Measurements from ENCODE around the gene P2RX5. TPM values are rescaled to one million over a fixed set of nuclear protein-coding genes. Genes with fewer than 3 reads are reported as not detected.

P2RX5 gene
- total and polyA plus RNA-seq, 10 donors, result 62.5 to 313 (median 152) TPM

DNA sequence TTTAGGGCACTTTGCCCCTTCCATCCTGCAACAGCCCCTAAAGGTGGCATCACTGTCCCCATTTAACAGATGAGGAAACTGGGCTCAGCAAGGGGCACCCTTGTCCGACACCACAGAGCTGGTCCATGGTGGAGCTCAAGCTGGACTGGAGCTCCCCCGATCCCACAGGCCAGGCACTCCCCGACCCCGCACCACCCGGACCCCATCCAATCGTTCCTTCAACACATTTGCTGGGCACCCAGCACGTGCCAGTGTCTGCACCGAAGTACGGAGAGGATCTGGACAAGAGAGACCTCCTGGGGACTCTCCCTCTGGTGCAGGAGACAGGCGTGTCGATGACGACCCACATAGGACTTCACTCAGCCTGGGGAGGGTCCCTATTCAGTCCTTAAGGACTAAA is 13.9 kb downstream of the P2RX5 start:
- 87 to 96% (median 92%) methylated on average over 11 to 12 of the region's 12 CpGs for WGBS, 5 donors
- H3K36me3 ChIP-seq, result peaks cover 0 to 67% (median 20%) of the 10 kb centered on the region in 6 donors
- H3K4me3 ChIP-seq, result no peak overlapping the region
- H3K27ac ChIP-seq, result peak overlapping the region in 2 of 8 donors; percentile 64 to 89
- TF ChIP-seq POLR2A (IDR thresholded peaks at IDR 0.05) (no peak), POLR2AphosphoS5 (IDR thresholded peaks at IDR 0.05) (peak in 1 of 3 donors; percentile 56)
- H3K4me1 ChIP-seq, result peaks cover 3 to 60% (median 33%) of the 10 kb centered on the region in 6 donors
- DNase-seq, result no peak
- H3K9me3 ChIP-seq, result no peaks in the 10 kb centered on the region
- intact Hi-C loops (cut with DNase I; ENCODE audit: low total_unique reads), result loop anchor here (10.0 kb wide), 1 partner anchor 53 kb away; no protein-coding TSS in a partner anchor
- peaks cover 0 to 12% (median 0%) of the 10 kb centered on the region in 7 donors for H3K27me3 ChIP-seq (replicated peaks in 1 of 7)

DNA sequence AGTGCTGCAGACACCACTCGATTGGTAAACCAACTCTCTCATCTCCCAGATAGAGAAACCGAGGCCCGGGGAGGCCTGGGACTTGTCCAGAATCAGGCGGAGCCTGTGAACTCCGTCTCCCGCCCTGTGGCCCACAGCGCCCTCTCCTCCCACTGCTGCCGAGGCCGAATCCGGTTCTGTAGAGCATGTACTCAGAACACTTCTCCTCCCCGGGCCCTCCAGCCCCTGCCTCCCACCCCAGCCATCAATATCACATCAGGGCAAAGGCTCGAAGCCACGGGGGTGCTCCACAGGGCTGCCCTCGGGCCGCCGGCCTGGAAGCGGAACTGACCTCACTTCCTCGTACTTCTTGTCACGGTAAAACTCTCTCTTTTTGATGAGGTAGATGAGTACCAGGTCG is 14.4 kb downstream of the P2RX5 start:
- peaks cover 3 to 60% (median 33%) of the 10 kb centered on the region in 6 donors for H3K4me1 ChIP-seq
- 66 to 78% (median 72%) methylated on average over 17 to 20 of the region's 20 CpGs for WGBS, 5 donors

DNA sequence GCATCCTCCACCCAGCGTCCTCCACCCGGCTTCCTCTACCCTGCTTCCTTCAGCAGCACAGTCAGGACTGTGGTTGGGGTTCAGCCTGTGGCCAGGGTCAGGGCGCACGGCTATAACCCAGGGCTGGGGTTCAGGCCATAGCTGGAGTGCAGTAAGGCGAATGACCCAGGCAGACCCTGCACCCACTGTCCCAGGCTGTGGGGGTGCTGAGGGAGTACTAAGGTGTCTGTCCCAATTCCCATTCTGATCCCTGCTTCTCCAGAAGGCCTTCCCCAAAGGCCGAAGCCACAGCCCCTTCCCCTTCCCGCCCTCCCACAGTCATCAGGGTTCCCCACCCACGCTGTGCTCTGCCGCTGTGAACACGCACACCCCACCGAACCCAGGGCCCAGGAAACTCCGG is 14.9 kb downstream of the P2RX5 start:
- Histone ChIP-seq H3K9me3 (no peaks in the 10 kb centered on the region), H3K27ac (peak overlapping the region in 2 of 8 donors; percentile 7 to 89), H3K4me1 (peaks cover 3 to 60% (median 33%) of the 10 kb centered on the region in 6 donors), H3K4me3 (no peak overlapping the region), H3K27me3 (replicated peaks in 1 of 7) (peaks cover 0 to 12% (median 0%) of the 10 kb centered on the region in 7 donors), H3K36me3 (peaks cover 0 to 77% (median 21%) of the 10 kb centered on the region in 6 donors)
- DNase-seq, result no peak
- TF ChIP-seq, protein P1, sequence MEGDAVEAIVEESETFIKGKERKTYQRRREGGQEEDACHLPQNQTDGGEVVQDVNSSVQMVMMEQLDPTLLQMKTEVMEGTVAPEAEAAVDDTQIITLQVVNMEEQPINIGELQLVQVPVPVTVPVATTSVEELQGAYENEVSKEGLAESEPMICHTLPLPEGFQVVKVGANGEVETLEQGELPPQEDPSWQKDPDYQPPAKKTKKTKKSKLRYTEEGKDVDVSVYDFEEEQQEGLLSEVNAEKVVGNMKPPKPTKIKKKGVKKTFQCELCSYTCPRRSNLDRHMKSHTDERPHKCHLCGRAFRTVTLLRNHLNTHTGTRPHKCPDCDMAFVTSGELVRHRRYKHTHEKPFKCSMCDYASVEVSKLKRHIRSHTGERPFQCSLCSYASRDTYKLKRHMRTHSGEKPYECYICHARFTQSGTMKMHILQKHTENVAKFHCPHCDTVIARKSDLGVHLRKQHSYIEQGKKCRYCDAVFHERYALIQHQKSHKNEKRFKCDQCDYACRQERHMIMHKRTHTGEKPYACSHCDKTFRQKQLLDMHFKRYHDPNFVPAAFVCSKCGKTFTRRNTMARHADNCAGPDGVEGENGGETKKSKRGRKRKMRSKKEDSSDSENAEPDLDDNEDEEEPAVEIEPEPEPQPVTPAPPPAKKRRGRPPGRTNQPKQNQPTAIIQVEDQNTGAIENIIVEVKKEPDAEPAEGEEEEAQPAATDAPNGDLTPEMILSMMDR (IDR thresholded peaks at IDR 0.05 in 8 of 11, conservative IDR thresholded peaks at IDR 0.05 in 3 of 11), result no peak
- TF ChIP-seq POLR2AphosphoS5 (IDR thresholded peaks at IDR 0.05), result peak in 1 of 3 donors; percentile 23
- WGBS, 5 donors, result 84 to 92% (median 90%) methylated on average over 11 to 12 of the region's 12 CpGs
- intact Hi-C loops (cut with DNase I; ENCODE audit: low total_unique reads), result loop anchor here (10.0 kb wide), 1 partner anchor 54 kb away; no protein-coding TSS in a partner anchor

More for the DNA sequence above, 14.4 kb downstream of the P2RX5 start:
- H3K4me3 ChIP-seq, result no peak overlapping the region
- H3K36me3 ChIP-seq, result peaks cover 0 to 72% (median 21%) of the 10 kb centered on the region in 6 donors
- DNase-seq, result no peak
- TF ChIP-seq, protein P1 (IDR thresholded peaks at IDR 0.05 in 8 of 11, conservative IDR thresholded peaks at IDR 0.05 in 3 of 11), result no peak
- TF ChIP-seq POLR2A (IDR thresholded peaks at IDR 0.05) (no peak), POLR2AphosphoS5 (IDR thresholded peaks at IDR 0.05) (peak in 1 of 3 donors; percentile 68)
- peak overlapping the region in 2 of 8 donors; percentile 7 to 89 for H3K27ac ChIP-seq
- no peaks in the 10 kb centered on the region for H3K9me3 ChIP-seq
- intact Hi-C loops (cut with DNase I; ENCODE audit: low total_unique reads), result loop anchor here (10.0 kb wide), 1 partner anchor 53 kb away; no protein-coding TSS in a partner anchor
- H3K27me3 ChIP-seq (replicated peaks in 1 of 7), result peaks cover 0 to 12% (median 0%) of the 10 kb centered on the region in 7 donors

DNA sequence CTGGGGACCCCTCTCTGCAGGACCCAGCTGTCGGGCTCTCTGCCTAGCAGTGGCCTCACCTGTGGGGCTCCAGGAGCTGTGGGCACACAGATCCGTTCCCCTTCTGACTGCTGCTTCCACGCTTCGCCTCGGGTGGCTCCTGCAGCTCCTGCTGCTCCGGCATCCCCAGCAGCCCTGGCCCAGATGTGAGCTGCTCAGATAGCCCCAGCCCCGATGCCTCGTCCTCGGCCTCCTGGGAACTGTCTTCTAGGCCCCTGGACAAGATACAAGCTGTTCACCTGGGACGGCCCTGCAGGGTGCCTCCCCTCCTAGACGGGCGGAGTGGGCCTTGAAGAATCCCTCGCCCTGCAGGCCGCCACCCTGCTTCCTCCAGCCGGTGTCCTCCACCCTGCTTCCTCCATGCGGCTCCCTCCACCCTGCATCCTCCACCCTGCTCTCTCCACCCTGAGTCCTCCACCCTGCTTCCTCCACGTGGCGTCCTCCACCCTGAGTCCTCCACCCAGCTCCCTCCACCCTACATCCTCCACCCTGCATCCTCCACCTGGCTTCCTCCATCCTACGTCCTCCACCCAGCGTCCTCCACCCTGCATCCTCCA is 16.3 kb downstream of the P2RX5 start:
- intact Hi-C loops (cut with DNase I; ENCODE audit: low total_unique reads), result loop anchor here (10.0 kb wide), 1 partner anchor 55 kb away; no protein-coding TSS in a partner anchor
- WGBS, 5 donors, result 50 to 63% (median 58%) methylated on average over 17 to 20 of the region's 20 CpGs

More for the DNA sequence above, 16.3 kb downstream of the P2RX5 start:
- TF ChIP-seq POLR2AphosphoS5 (IDR thresholded peaks at IDR 0.05), result peak in 2 of 3 donors; percentile 18 to 80
- TF ChIP-seq, protein P1 (IDR thresholded peaks at IDR 0.05 in 8 of 11, conservative IDR thresholded peaks at IDR 0.05 in 3 of 11), result no peak
- Histone ChIP-seq H3K4me1 (peaks cover 0 to 52% (median 26%) of the 10 kb centered on the region in 6 donors), H3K36me3 (peaks cover 0 to 75% (median 23%) of the 10 kb centered on the region in 6 donors), H3K9me3 (no peaks in the 10 kb centered on the region), H3K4me3 (no peak overlapping the region), H3K27me3 (replicated peaks in 1 of 7) (peaks cover 0 to 4% (median 0%) of the 10 kb centered on the region in 7 donors), H3K27ac (peak overlapping the region in 1 of 8 donors; percentile 11)
- no peak for DNase-seq

All from spleen (tissue), 11 donors.